ENCODE measurements around the gene RGL4. TPM values are rescaled to one million over a fixed set of nuclear protein-coding genes. Genes with fewer than 3 reads are reported as not detected.

The RGL4 gene
- total and polyA plus RNA-seq, 5 experiments from 2014 or later = 12.3 to 115 (median 90.7) TPM

DNA sequence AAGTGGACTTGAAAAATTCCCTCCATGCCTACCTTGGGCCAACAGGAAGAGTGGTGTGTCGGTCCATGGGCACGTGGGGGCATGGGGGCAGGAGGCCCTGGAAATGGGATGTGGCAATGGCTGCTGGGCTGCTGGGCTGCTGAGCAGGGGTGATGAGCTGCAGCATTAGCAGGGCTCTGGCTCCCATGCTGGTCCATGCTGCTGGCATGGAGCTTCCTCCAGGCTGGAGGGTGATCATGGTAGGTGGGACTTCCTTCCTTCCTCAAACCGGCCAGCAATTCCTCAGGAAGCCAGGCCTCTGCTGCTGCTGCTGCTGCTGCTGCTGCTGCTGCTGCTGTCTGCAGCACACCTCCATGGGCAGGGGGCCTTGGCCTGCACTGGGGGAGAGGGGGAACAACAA, 4.3 kb downstream of the RGL4 start:
- Mint-ChIP-seq H3K36me3 (peaks cover 10 to 27% (median 25%) of the 10 kb centered on the region in 3 donors), H3K4me1 (peaks cover 26 to 68% (median 49%) of the 10 kb centered on the region in 4 donors), H3K27me3 (no peaks in the 10 kb centered on the region), H3K9me3 (peaks cover 0 to 10% (median 2%) of the 10 kb centered on the region in 9 donors), H3K4me3 (peak overlapping the region in 8 of 10 donors; percentile 46 to 100 (median 98)), H3K27ac (peak overlapping the region; percentile 100)
- ATAC-seq = no peak
- POLR2A ChIA-PET = interaction anchor here (0.9 to 2.8 kb wide), 5 partner anchors 8 to 200 kb away, joined by 3 to 20 read pairs (median 5); partner anchors contain the start of genes MIF, SLC2A11 and SMARCB1
- DNase-seq = no peak

DNA sequence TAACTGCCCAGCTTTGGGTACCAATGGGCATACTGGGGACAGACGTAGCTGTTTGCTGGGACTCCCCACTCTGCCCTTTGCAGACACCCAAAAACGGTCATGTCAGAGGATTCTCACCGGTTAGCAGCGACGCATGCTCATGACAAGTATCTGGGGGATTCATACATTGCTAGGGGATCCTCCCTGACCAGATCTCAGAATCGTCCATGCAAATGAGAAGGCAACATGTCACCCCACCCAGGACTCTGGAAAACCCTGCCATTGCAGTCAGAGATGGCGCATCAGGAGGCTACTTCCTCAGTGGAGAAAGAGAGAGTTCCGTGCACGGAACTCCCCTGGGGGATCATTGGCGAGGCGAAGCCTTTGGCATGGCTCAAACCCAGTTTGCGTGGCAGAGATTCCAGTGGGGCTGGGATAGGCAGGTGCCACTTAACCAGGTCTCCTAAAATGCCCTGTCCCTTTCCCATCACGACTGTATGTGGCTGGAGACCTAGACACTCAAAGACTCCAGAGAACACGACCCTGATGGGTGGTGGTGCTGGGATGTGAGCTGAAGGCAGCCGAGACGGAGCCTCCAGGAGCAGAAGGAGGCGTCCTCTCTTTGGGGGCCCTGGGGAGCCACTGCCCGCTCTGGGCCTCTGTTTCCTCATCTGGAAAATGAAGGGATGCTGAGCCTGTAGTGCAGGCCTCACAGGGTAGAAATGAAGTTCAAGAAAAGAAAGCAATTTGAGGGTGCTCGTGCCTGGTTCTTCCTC, 4.9 kb downstream of the RGL4 start:
- peaks cover 0 to 14% (median 3%) of the 10 kb centered on the region in 9 donors for H3K9me3 Mint-ChIP-seq
- no peak for DNase-seq
- H3K27me3 Mint-ChIP-seq = no peaks in the 10 kb centered on the region
- H3K4me1 Mint-ChIP-seq = peaks cover 26 to 73% (median 48%) of the 10 kb centered on the region in 4 donors
- ATAC-seq = no peak
- peak overlapping the region; percentile 92 to 100 (median 99) for H3K4me3 Mint-ChIP-seq
- POLR2A ChIA-PET = interaction anchor here (0.6 to 2.8 kb wide), 18 partner anchors 9 to 575 kb away, joined by 3 to 34 read pairs (median 4); partner anchors contain the start of genes MIF, SLC2A11, SMARCB1 and SPECC1L
- peaks cover 16 to 28% (median 28%) of the 10 kb centered on the region in 3 donors for H3K36me3 Mint-ChIP-seq
- peak overlapping the region; percentile 100 for H3K27ac Mint-ChIP-seq

DNA sequence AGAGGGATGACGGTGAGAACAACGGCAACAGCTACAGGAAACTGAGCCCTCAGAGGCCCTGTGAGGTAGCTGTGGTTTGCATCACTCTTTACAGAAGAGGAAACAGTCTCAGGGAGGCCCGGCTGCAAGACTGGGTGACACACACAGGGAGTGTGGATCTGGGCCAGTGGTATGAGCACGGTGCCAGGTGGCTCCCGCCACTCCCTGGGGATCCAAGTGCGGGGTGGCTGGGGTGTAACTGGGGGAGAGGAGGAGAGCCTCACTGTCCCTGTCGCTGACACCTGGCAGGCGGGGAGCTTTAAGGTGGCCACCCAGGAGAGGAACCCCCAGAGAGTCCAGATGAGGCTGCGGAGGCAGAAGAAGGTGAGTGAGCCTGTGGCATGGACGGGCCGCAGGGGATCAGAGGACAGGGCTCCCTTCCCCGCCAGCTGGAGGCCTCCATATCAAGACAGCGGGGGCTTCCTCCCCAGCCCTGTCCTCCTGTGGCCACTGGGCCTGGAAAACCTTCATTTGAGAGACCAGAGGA, 5.6 kb downstream of the RGL4 start:
- H3K27ac Mint-ChIP-seq = peak overlapping the region; percentile 100
- peak; percentile 51 to 92 (median 82) for DNase-seq
- peaks cover 19 to 34% (median 33%) of the 10 kb centered on the region in 3 donors for H3K36me3 Mint-ChIP-seq
- POLR2A ChIA-PET = interaction anchor here (0.6 to 2.8 kb wide), 17 partner anchors 10 to 574 kb away, joined by 3 to 34 read pairs (median 4); partner anchors contain the start of genes SLC2A11, SMARCB1, SPECC1L and ZNF70
- peaks cover 0 to 21% (median 4%) of the 10 kb centered on the region in 9 donors for H3K9me3 Mint-ChIP-seq
- peak overlapping the region; percentile 92 to 100 (median 99) for H3K4me3 Mint-ChIP-seq
- no peaks in the 10 kb centered on the region for H3K27me3 Mint-ChIP-seq
- ATAC-seq = peak; percentile 99
- H3K4me1 Mint-ChIP-seq = peaks cover 26 to 74% (median 47%) of the 10 kb centered on the region in 4 donors

DNA sequence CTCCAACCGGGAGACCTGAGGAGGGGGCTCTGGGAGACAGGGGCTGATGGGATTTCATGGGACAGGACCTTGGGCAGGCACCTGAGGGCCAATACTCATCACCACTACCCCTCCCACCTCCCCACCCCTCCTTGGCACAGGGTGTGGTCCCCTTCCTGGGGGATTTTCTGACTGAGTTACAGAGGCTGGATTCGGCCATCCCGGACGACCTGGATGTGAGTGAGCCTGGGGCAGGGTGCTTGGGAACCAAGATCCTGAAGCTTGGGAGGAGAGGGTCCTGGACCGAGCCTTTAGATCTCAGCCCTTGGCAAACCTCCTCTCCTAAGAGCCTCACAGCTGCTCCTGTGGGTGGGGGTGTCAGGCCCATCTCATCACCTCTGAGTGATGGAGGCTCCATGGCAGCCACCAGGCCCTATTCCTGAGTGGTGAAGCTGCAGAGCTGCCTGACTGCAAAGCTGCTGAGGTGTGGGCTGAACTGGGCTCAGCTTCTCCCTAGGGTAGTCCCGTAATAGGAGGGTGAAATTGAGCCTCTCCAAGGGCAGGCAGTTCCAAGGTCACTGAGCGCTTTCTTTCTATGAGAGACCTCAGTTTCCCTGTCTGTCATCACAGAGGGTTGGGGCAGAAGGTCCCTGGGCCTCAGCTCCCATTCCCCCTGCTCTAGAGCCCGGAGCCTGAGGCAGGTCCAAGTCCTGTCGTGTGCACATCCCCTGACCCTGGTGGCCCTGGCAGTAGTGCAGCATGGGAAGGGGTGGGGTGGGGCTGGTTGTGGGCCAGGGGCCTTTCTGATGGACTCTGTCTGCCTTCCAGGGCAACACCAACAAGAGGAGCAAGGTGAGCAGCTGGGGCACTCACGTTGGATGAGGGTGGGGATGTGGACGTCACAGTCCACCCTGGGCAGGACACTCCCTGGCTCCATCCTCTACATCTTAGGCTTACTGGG, 6.5 kb downstream of the RGL4 start:
- H3K9me3 Mint-ChIP-seq = peaks cover 0 to 28% (median 8%) of the 10 kb centered on the region in 9 donors
- ATAC-seq = no peak
- H3K4me3 Mint-ChIP-seq = peak overlapping the region; percentile 92 to 100 (median 99)
- no peak for DNase-seq
- no peaks in the 10 kb centered on the region for H3K27me3 Mint-ChIP-seq
- POLR2A ChIA-PET = interaction anchor here (0.8 to 2.8 kb wide), 13 partner anchors 11 to 197 kb away, joined by 3 to 34 read pairs (median 5); partner anchors contain the start of genes MIF, SLC2A11, SMARCB1 and ZNF70
- H3K4me1 Mint-ChIP-seq = peaks cover 33 to 81% (median 55%) of the 10 kb centered on the region in 4 donors
- H3K27ac Mint-ChIP-seq = peak overlapping the region; percentile 100
- peaks cover 29 to 44% (median 42%) of the 10 kb centered on the region in 3 donors for H3K36me3 Mint-ChIP-seq

DNA sequence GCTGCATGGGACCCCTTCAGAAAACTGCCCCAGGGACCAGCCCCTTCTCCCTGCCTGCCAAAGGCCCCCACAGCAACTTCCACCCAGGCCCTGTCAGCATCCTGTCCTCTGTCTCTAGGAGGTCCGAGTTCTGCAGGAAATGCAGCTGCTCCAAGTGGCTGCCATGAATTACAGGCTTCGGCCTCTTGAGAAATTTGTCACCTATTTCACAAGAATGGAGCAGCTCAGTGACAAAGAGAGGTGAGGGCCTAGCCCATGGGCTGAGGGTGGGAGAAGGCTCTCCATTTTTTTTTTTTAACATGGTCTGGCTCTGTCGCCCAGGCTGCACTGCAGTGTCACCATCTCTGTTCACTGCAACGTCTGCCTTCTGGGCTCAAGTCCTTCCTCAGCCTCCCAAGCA, 7.3 kb downstream of the RGL4 start:
- Mint-ChIP-seq H3K4me1 (peaks cover 32 to 82% (median 59%) of the 10 kb centered on the region in 4 donors), H3K36me3 (peaks cover 32 to 51% (median 50%) of the 10 kb centered on the region in 3 donors), H3K27me3 (no peaks in the 10 kb centered on the region), H3K4me3 (peak overlapping the region; percentile 47 to 100 (median 98)), H3K27ac (peak overlapping the region; percentile 100), H3K9me3 (peaks cover 0 to 28% (median 8%) of the 10 kb centered on the region in 9 donors)
- DNase-seq (no peak), ATAC-seq (no peak)
- POLR2A ChIA-PET = interaction anchor here (2.1 kb wide), 1 partner anchor 18 kb away, joined by 10 read pairs; no protein-coding TSS in a partner anchor

DNA sequence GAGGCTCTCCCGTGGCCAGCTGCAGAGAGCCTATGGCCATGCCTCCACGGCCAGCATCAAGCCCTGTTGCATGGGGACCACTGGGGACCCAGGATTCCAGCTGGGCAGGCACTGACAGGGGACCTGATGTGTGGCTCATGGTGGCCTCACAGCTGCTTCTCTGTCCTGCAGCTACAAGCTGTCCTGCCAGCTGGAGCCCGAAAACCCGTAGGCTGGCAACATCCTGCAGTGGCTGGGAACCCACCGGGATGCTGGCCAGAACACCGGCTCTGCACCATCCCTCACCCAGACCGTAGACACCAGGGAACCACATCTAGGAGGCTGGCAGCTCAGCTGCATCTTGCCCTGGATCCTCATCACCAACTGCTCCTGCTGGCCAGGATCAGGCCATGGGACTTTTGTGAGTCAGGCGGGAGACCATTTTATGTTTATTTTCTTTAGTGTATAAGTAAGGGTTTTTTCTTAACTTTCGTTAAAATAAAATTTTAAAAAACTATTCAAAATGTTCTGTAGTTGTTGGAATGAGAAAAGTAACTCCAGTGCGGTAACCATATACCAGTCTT, 7.9 kb downstream of the RGL4 start:
- Mint-ChIP-seq H3K9me3 (peaks cover 0 to 28% (median 8%) of the 10 kb centered on the region in 9 donors), H3K27me3 (no peaks in the 10 kb centered on the region), H3K27ac (peak overlapping the region; percentile 13 to 100 (median 100)), H3K4me1 (peaks cover 33 to 85% (median 66%) of the 10 kb centered on the region in 4 donors), H3K4me3 (peak overlapping the region in 6 of 10 donors; percentile 22 to 92 (median 50)), H3K36me3 (peaks cover 33 to 56% (median 55%) of the 10 kb centered on the region in 3 donors)
- DNase-seq (no peak), ATAC-seq (no peak)
- POLR2A ChIA-PET = interaction anchor here (2.1 kb wide), 1 partner anchor 18 kb away, joined by 10 read pairs; no protein-coding TSS in a partner anchor

DNA sequence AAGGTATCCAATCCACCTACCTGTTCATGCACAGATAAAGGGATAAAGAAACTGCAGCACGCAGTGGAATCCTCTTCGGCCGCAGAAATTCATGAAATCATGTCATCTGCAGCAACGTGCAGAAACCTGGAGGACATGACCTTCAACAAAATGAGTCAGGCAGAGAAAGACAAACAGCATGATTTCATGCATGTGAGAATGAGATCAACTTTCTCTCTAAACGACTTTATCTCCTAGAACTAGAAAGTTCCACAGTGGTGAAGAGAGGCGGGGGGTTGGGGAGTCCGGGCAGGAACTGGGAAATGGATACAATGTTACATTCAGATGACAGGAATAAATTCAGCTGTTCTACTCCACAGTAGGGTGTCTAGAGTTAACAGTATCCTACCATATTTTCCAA, 9.9 kb downstream of the RGL4 start:
- Mint-ChIP-seq H3K4me1 (peaks cover 34 to 86% (median 69%) of the 10 kb centered on the region in 4 donors), H3K27ac (peak overlapping the region in 5 of 10 donors; percentile 37 to 100 (median 75)), H3K4me3 (no peak overlapping the region), H3K9me3 (peaks cover 0 to 28% (median 8%) of the 10 kb centered on the region in 9 donors), H3K27me3 (no peaks in the 10 kb centered on the region), H3K36me3 (peaks cover 40 to 72% (median 64%) of the 10 kb centered on the region in 3 donors)
- DNase-seq (no peak), ATAC-seq (no peak)
- POLR2A ChIA-PET = no interaction called here

DNA sequence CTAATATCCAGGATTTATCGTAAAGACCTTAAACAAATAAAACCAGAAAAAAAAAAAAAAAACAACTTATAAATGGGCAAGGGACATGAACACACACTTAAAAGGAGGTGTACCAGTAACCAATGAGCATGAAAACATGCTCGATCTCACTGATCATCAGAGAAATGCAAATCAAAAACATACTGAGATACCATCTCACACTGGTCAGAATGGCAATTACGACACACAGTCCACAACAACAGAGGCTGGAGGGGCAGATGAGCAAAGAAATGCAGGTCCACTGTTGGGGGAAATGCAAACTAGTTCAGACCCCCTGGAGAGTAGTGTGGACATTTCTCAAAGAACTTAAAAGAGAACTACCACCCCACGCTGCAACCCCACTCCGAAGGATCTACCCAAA, 13.2 kb downstream of the RGL4 start:
- Mint-ChIP-seq H3K4me1 (peaks cover 32 to 69% (median 54%) of the 10 kb centered on the region in 4 donors), H3K27me3 (no peaks in the 10 kb centered on the region), H3K27ac (peak overlapping the region; percentile 10 to 88 (median 71)), H3K9me3 (peaks cover 0 to 28% (median 8%) of the 10 kb centered on the region in 9 donors), H3K36me3 (peaks cover 48 to 100% (median 67%) of the 10 kb centered on the region in 3 donors), H3K4me3 (peak overlapping the region in 3 of 10 donors; percentile 5 to 31 (median 24))
- ATAC-seq (no peak), DNase-seq (no peak)
- POLR2A ChIA-PET = no interaction called here

DNA sequence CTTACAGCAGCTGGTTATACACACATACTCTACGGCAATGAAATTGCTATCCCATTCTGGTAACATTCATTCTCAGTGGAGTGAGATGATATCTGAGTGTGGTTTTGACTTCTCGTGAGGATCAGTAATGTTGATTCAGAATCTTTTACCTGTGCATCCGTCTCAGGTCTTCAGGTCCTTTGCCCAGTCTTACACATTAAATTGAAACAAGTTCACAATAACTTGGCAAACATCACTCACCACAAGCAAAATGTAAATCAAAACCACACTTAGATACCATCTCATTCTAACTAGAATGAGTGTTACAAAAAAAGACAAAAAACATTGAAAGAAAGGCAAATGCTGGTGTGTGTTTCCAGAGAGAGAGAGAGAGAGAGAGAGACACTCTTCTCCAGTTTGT, 14.0 kb downstream of the RGL4 start:
- Mint-ChIP-seq H3K9me3 (peaks cover 0 to 21% (median 8%) of the 10 kb centered on the region in 9 donors), H3K4me1 (peaks cover 32 to 68% (median 54%) of the 10 kb centered on the region in 4 donors), H3K27me3 (no peaks in the 10 kb centered on the region), H3K36me3 (peaks cover 42 to 100% (median 62%) of the 10 kb centered on the region in 3 donors), H3K4me3 (peak overlapping the region in 6 of 10 donors; percentile 16 to 54 (median 26)), H3K27ac (peak overlapping the region; percentile 66 to 90 (median 82))
- POLR2A ChIA-PET = no interaction called here
- peak in 1 of 2 donors; percentile 35 for ATAC-seq
- DNase-seq = no peak

DNA sequence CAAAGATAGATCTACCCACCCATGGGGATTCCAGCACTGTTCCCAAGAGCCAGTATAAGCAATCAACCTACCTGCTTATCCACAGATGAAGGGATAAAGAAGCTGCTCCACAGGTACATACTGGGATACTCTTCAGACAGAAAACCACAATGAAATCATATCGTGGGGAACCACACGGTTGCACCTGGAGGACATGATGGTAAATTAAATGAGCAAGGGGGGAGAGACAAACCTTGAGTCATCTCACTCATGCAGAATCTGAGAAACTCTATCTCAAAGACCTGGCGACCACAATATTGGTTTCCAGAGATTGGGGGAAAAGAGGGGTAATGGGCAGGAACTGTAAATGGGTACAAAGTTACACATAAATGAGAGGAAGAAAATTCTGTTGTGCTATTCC, 14.5 kb downstream of the RGL4 start:
- Mint-ChIP-seq H3K27me3 (no peaks in the 10 kb centered on the region), H3K4me3 (peak overlapping the region in 7 of 10 donors; percentile 4 to 54 (median 17)), H3K36me3 (peaks cover 37 to 100% (median 58%) of the 10 kb centered on the region in 3 donors), H3K9me3 (peaks cover 0 to 16% (median 4%) of the 10 kb centered on the region in 9 donors), H3K4me1 (peaks cover 32 to 66% (median 57%) of the 10 kb centered on the region in 4 donors), H3K27ac (peak overlapping the region; percentile 66 to 90 (median 82))
- ATAC-seq (peak in 1 of 2 donors; percentile 28), DNase-seq (no peak)
- POLR2A ChIA-PET = no interaction called here

DNA sequence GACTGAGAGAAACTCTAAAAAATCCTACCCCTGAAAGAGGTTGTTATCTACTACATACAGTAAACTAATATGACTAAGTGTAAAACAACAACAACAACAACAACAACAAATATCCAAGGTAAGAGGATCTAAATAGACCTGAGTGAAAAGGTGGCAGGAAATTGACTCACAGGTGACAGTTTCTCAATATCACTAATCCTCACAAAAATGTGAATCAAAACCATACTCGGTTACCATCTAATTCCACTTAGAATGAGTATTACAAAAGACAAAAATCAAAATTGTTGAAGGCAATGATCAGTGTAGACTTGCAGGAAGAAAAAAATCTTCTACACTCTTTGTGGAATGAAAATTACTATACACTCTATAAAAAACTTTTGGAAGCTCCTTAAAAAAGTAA, 17.5 kb downstream of the RGL4 start:
- Mint-ChIP-seq H3K4me1 (peaks cover 23 to 51% (median 44%) of the 10 kb centered on the region in 4 donors), H3K36me3 (peaks cover 17 to 98% (median 33%) of the 10 kb centered on the region in 3 donors), H3K27ac (peak overlapping the region in 6 of 10 donors; percentile 3 to 82 (median 22)), H3K4me3 (no peak overlapping the region), H3K27me3 (no peaks in the 10 kb centered on the region), H3K9me3 (no peaks in the 10 kb centered on the region)
- POLR2A ChIA-PET = no interaction called here
- ATAC-seq = no peak
- DNase-seq = no peak

Measured in naive thymus-derived CD8-positive, alpha-beta T cell (primary cell).